ENCODE data around the gene CPN1. TPM values are rescaled to one million over a fixed set of nuclear protein-coding genes. Genes with fewer than 3 reads are reported as not detected.
A peak's percentile ranks its signal among the peaks of the same experiment; 100 is the strongest.

CPN1 gene
- total RNA-seq, 2 experiments from 2014 or later: not detected

DNA sequence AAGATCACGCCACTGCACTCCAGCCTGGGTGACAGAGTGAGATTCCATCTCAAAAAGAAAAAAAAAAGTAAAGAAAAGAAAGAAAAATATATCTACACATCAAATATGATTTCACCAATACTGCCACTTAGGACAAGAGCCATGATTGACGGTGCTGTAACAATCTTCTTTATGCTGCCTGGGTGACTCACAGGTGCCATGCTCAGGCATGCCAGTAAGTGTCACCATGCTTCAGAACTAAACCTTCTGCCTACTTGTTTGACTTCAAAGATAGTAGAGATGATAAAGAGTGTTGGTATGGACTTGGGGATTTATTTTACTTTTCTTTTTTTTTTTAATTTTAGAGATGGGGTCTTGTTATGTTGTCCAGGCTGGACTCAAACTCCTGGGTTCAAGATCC is 38.3 kb downstream of the CPN1 start:
- ChIA-PET CTCF (no interaction called here), POLR2A (no interaction called here)
- Mint-ChIP-seq H3K9me3 (ENCODE audit: low read depth) (no peaks in the 10 kb centered on the region), H3K4me3 (no peak overlapping the region), H3K27me3 (peaks cover 2% of the 10 kb centered on the region), H3K4me1 (peaks cover 6% of the 10 kb centered on the region), H3K36me3 (ENCODE audit: low read depth) (no peaks in the 10 kb centered on the region), H3K27ac (no peak overlapping the region)
- peak; percentile 63 for DNase-seq
- intact Hi-C loops (cut with DNase I, micrococcal nuclease): loop anchor here (2.0 to 10.0 kb wide), 2 partner anchors 69 to 71 kb away; no protein-coding TSS in a partner anchor
- peak; percentile 94 for ATAC-seq

GRCh38 chr10:100041306-100042002 is 40.2 kb downstream of the CPN1 start:
- no peaks in the 10 kb centered on the region for H3K9me3 Mint-ChIP-seq (ENCODE audit: low read depth)
- no peak for DNase-seq
- H3K27ac Mint-ChIP-seq: no peak overlapping the region
- H3K4me3 Mint-ChIP-seq: no peak overlapping the region
- ATAC-seq: no peak
- intact Hi-C loops (cut with DNase I, micrococcal nuclease): loop anchor here (2.0 to 10.0 kb wide), 2 partner anchors 67 to 69 kb away; no protein-coding TSS in a partner anchor
- POLR2A ChIA-PET: interaction anchor here (0.6 kb wide), 1 partner anchor 22 kb away, joined by 3 read pairs; no protein-coding TSS in a partner anchor
- H3K4me1 Mint-ChIP-seq: peaks cover 6% of the 10 kb centered on the region
- peaks cover 2% of the 10 kb centered on the region for H3K27me3 Mint-ChIP-seq
- no peaks in the 10 kb centered on the region for H3K36me3 Mint-ChIP-seq (ENCODE audit: low read depth)
- CTCF ChIA-PET: interaction anchor here (2.3 kb wide), 1 partner anchor 195 kb away, joined by 9 read pairs; no protein-coding TSS in a partner anchor

GRCh38 chr10:100038561-100039071 is 43.1 kb downstream of the CPN1 start:
- intact Hi-C loops (cut with DNase I, micrococcal nuclease): no loop called here
- CTCF ChIA-PET: interaction anchor here (2.7 kb wide), 1 partner anchor 193 kb away, joined by 9 read pairs; no protein-coding TSS in a partner anchor
- Mint-ChIP-seq H3K4me1 (peaks cover under 1% of the 10 kb centered on the region), H3K9me3 (ENCODE audit: low read depth) (peaks cover under 1% of the 10 kb centered on the region), H3K36me3 (ENCODE audit: low read depth) (no peaks in the 10 kb centered on the region), H3K27me3 (no peaks in the 10 kb centered on the region), H3K27ac (no peak overlapping the region), H3K4me3 (no peak overlapping the region)
- ATAC-seq (no peak), DNase-seq (no peak)
- POLR2A ChIA-PET: no interaction called here

- no peak for DNase-seq
- ChIA-PET CTCF (interaction anchor here (0.9 to 2.7 kb wide), 2 partner anchors 8 to 192 kb away, joined by 4 to 9 read pairs; no protein-coding TSS in a partner anchor), POLR2A (no interaction called here)
- no peak for ATAC-seq
- Mint-ChIP-seq H3K4me1 (no peaks in the 10 kb centered on the region), H3K36me3 (ENCODE audit: low read depth) (no peaks in the 10 kb centered on the region), H3K27ac (no peak overlapping the region), H3K9me3 (ENCODE audit: low read depth) (peaks cover 2% of the 10 kb centered on the region), H3K4me3 (no peak overlapping the region), H3K27me3 (no peaks in the 10 kb centered on the region)
- intact Hi-C loops (cut with DNase I, micrococcal nuclease): no loop called here
Observed at GRCh38 chr10:100037758-100038315, 43.8 kb downstream of the CPN1 start.

DNA sequence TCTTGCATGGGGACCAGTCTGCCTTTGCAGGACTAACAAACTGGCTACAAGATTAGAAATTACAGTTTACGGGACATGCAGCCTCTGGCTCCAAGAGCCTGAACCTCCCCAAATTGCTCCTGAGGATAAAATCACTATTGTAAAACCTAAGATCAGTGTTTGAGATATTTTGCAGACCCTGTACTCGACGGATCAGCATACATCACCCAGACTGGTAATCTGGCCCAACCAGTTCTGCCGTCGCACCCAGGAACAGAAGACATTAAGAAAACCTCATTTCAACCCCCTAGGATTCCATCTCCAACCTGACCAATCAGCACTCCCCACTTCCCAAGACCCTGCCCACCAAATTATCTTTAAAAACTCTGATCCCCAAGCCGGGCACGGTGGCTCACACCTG is 44.8 kb downstream of the CPN1 start:
- no peaks in the 10 kb centered on the region for H3K27me3 Mint-ChIP-seq
- POLR2A ChIA-PET: no interaction called here
- no peak overlapping the region for H3K27ac Mint-ChIP-seq
- H3K4me3 Mint-ChIP-seq: no peak overlapping the region
- no peaks in the 10 kb centered on the region for H3K4me1 Mint-ChIP-seq
- DNase-seq (no peak), ATAC-seq (no peak)
- intact Hi-C loops (cut with DNase I, micrococcal nuclease): no loop called here
- no peaks in the 10 kb centered on the region for H3K36me3 Mint-ChIP-seq (ENCODE audit: low read depth)
- CTCF ChIA-PET: interaction anchor here (0.6 to 0.9 kb wide), 3 partner anchors 9 to 480 kb away, joined by 3 to 4 read pairs (median 4); no protein-coding TSS in a partner anchor
- peaks cover 2% of the 10 kb centered on the region for H3K9me3 Mint-ChIP-seq (ENCODE audit: low read depth)

- DNase-seq (no peak), ATAC-seq (no peak)
- Mint-ChIP-seq H3K27ac (no peak overlapping the region), H3K4me1 (no peaks in the 10 kb centered on the region), H3K9me3 (ENCODE audit: low read depth) (peaks cover 2% of the 10 kb centered on the region), H3K27me3 (no peaks in the 10 kb centered on the region), H3K4me3 (no peak overlapping the region), H3K36me3 (ENCODE audit: low read depth) (no peaks in the 10 kb centered on the region)
- ChIA-PET POLR2A (no interaction called here), CTCF (interaction anchor here (1.6 kb wide), 1 partner anchor 12 kb away, joined by 8 read pairs; no protein-coding TSS in a partner anchor)
- intact Hi-C loops (cut with DNase I, micrococcal nuclease): no loop called here
Observed at GRCh38 chr10:100033766-100034418, 47.8 kb downstream of the CPN1 start.

DNA sequence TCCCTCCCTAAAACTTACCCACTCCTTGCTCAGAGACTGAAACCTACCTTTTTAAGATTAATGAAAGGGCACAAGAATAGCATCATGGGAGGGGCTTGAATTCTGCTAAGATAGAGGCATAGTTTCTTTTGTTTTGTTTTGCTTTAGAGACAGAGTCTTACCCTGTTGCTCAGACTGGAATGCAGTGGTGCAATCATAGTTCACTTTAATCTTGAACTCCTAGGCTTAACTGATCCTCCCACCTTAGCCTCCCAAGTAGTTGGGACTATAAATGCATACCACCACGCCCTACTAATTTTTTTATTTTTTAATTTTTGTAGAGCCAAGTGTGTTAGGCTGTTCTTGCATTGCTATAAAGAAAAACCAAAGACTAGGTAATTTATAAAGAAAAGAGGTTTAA is 54.3 kb downstream of the CPN1 start:
- peaks cover 8% of the 10 kb centered on the region for H3K9me3 Mint-ChIP-seq (ENCODE audit: low read depth)
- no peaks in the 10 kb centered on the region for H3K27me3 Mint-ChIP-seq
- ATAC-seq (no peak), DNase-seq (no peak)
- H3K4me3 Mint-ChIP-seq: no peak overlapping the region
- H3K36me3 Mint-ChIP-seq (ENCODE audit: low read depth): peaks cover 3% of the 10 kb centered on the region
- POLR2A ChIA-PET: no interaction called here
- CTCF ChIA-PET: interaction anchor here (1.6 kb wide), 1 partner anchor 28 kb away, joined by 5 read pairs; no protein-coding TSS in a partner anchor
- no peaks in the 10 kb centered on the region for H3K4me1 Mint-ChIP-seq
- intact Hi-C loops (cut with DNase I, micrococcal nuclease): no loop called here
- no peak overlapping the region for H3K27ac Mint-ChIP-seq

- H3K27ac Mint-ChIP-seq: no peak overlapping the region
- no peak overlapping the region for H3K4me3 Mint-ChIP-seq
- no peak for DNase-seq
- no peaks in the 10 kb centered on the region for H3K27me3 Mint-ChIP-seq
- CTCF ChIA-PET: interaction anchor here (0.6 to 2.0 kb wide), 5 partner anchors 20 to 191 kb away, joined by 3 to 9 read pairs (median 5); no protein-coding TSS in a partner anchor
- intact Hi-C loops (cut with DNase I, micrococcal nuclease): no loop called here
- H3K36me3 Mint-ChIP-seq (ENCODE audit: low read depth): peaks cover 3% of the 10 kb centered on the region
- peaks cover 8% of the 10 kb centered on the region for H3K9me3 Mint-ChIP-seq (ENCODE audit: low read depth)
- POLR2A ChIA-PET: no interaction called here
- ATAC-seq: no peak
- peaks cover under 1% of the 10 kb centered on the region for H3K4me1 Mint-ChIP-seq
Observed at GRCh38 chr10:100025576-100025975, 56.1 kb downstream of the CPN1 start.

DNA sequence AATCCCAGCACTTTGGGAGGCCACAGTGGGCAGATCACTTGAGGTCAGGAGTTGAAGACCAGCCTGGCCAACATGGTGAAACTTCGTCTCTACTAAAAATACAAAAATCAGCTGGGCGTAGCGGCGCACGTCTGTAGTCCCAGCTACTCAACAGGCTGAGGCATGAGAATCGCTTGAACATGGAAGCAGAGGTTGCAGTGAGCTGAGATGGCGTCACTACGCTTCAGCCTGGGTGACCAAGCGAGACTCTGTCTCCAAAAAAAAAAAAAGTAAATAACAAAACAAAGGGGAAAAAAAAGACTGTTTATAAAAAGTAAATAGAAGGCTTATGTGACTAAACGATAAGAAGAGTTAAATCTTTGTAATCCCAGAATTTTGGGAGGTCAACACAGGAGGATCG is 56.9 kb downstream of the CPN1 start:
- intact Hi-C loops (cut with DNase I, micrococcal nuclease): no loop called here
- CTCF ChIA-PET: interaction anchor here (0.6 to 2.0 kb wide), 5 partner anchors 21 to 179 kb away, joined by 3 to 9 read pairs (median 4); no protein-coding TSS in a partner anchor

DNA sequence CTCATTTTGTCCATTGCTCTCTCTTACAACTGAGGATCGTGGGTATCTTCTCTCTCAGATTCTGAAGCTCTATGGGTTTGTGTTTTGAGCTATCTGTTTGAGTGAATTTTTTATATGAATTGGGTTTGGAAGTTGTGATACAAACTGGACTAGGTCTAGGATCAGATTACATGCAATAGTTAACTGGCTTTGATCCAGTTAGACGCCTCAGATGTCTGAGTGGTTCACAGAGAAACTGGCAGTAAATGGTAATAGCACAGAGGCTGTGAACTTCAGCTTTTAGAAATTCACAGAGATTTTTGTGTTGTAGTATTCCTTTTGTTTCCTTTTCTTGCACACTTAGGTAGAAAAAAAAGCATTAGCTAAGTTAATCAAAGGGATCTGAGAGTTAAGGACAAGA is 59.3 kb downstream of the CPN1 start:
- Mint-ChIP-seq H3K36me3 (ENCODE audit: low read depth) (no peaks in the 10 kb centered on the region), H3K27ac (no peak overlapping the region), H3K4me1 (peaks cover 5% of the 10 kb centered on the region), H3K9me3 (ENCODE audit: low read depth) (no peaks in the 10 kb centered on the region), H3K4me3 (no peak overlapping the region), H3K27me3 (no peaks in the 10 kb centered on the region)
- DNase-seq (no peak), ATAC-seq (no peak)
- ChIA-PET POLR2A (interaction anchor here (0.6 kb wide), 1 partner anchor 270 kb away, joined by 5 read pairs; no protein-coding TSS in a partner anchor), CTCF (interaction anchor here (0.7 to 3.4 kb wide), 3 partner anchors 24 to 194 kb away, joined by 3 to 9 read pairs (median 3); no protein-coding TSS in a partner anchor)
- intact Hi-C loops (cut with DNase I, micrococcal nuclease): no loop called here

More for the DNA sequence above, 56.9 kb downstream of the CPN1 start:
- ATAC-seq: no peak
- Mint-ChIP-seq H3K4me1 (peaks cover 5% of the 10 kb centered on the region), H3K36me3 (ENCODE audit: low read depth) (peaks cover 3% of the 10 kb centered on the region), H3K27ac (no peak overlapping the region), H3K27me3 (no peaks in the 10 kb centered on the region), H3K9me3 (ENCODE audit: low read depth) (peaks cover 8% of the 10 kb centered on the region), H3K4me3 (no peak overlapping the region)
- DNase-seq: no peak
- POLR2A ChIA-PET: no interaction called here

- Mint-ChIP-seq H3K27ac (no peak overlapping the region), H3K36me3 (ENCODE audit: low read depth) (no peaks in the 10 kb centered on the region), H3K4me3 (no peak overlapping the region), H3K27me3 (no peaks in the 10 kb centered on the region), H3K4me1 (peaks cover 5% of the 10 kb centered on the region), H3K9me3 (ENCODE audit: low read depth) (no peaks in the 10 kb centered on the region)
- ChIA-PET CTCF (interaction anchor here (0.6 to 3.4 kb wide), 4 partner anchors 15 to 563 kb away, joined by 3 to 9 read pairs (median 6); no protein-coding TSS in a partner anchor), POLR2A (no interaction called here)
- DNase-seq: no peak
- ATAC-seq: no peak
- intact Hi-C loops (cut with DNase I, micrococcal nuclease): no loop called here
Observed at GRCh38 chr10:100021322-100021721, 60.3 kb downstream of the CPN1 start.
